ENCODE results near the gene KMO. TPM values are rescaled to one million over a fixed set of nuclear protein-coding genes. Genes with fewer than 3 reads are reported as not detected.

KMO gene
- total and polyA plus RNA-seq, 2 of the 13 experiments (the other 11 are each of a cell fraction or from before 2014, with no cell fraction given): 0.01 TPM; not detected in 1

- TF ChIP-seq AHDC1 (CRISPR knock-in tag; IDR thresholded peaks at IDR 0.05; ENCODE audit: borderline replicate concordance) (no peak), TFDP1 (CRISPR knock-in tag; IDR thresholded peaks at IDR 0.05; ENCODE audit: borderline replicate concordance) (no peak), NPAS2 (CRISPR knock-in tag; IDR thresholded peaks at IDR 0.05; ENCODE audit: borderline replicate concordance) (no peak), ZSCAN29 (CRISPR knock-in tag; conservative IDR thresholded peaks at IDR 0.05) (no peak), MIXL1 (CRISPR knock-in tag; IDR thresholded peaks at IDR 0.05) (peak; percentile 80; the same call in 1 of the 2 replicates), ARID5B (CRISPR knock-in tag; IDR thresholded peaks at IDR 0.05) (peak; percentile 54; the same call in 1 of the 2 replicates), HMGXB3 (CRISPR knock-in tag; IDR thresholded peaks at IDR 0.05; ENCODE audit: borderline replicate concordance) (no peak), ASH2L (IDR thresholded peaks at IDR 0.05; ENCODE audit: insufficient read length, low read depth, low read length) (no peak), SAFB2 (CRISPR knock-in tag; IDR thresholded peaks at IDR 0.05; ENCODE audit: borderline replicate concordance, low read depth) (no peak), PTBP1 (IDR thresholded peaks at IDR 0.05; ENCODE audit: low read depth, low read length, poor library complexity, severe bottlenecking) (no peak), GATAD2A (CRISPR knock-in tag; IDR thresholded peaks at IDR 0.05) (peak; percentile 51; the same call in 1 of the 2 replicates), SMARCC2 (IDR thresholded peaks at IDR 0.05) (no peak)
Measured at GRCh38 chr1:241531195-241532161, 700 bp upstream of the KMO start (continued).

Data from HepG2 (cell line).